Spleen (tissue), 11 donors: ENCODE results near the gene CAPG. TPM values are rescaled to one million over a fixed set of nuclear protein-coding genes. Genes with fewer than 3 reads are reported as not detected.
"Not testable (repeated sequence)": the region's sequence is repeated elsewhere in the genome, so short reads cannot be mapped to it uniquely, and the experiment has no call there.

Experiments used
- DNase-seq: peaks from one replicate; pipeline ENCODE4 v3.0.0-alpha.2; 2020
- H3K27ac ChIP-seq, 8 donors: fragments of 200-600 bp; sonication (generic) in 7 of 8; 1 replicate in 4 of 8; 2 replicates in 4 of 8; pipeline versions ENCODE4 v1.5.0 to v1.8.0; 2016 to 2021; ENCODE audit warnings: inconsistent platforms in 4 of 8, mild to moderate bottlenecking in 4 of 8, moderate library complexity in 1 of 8
- H3K27me3 ChIP-seq, 7 donors: fragments of 200-600 bp; sonication (generic) in 6 of 7; replicated peaks in 1 of 7; 1 replicate in 4 of 7; 2 replicates in 3 of 7; pipeline versions ENCODE4 v1.5.0 to v1.8.0; 2016 to 2021; ENCODE audit warnings: inconsistent platforms in 3 of 7, mild to moderate bottlenecking in 1 of 7
- H3K36me3 ChIP-seq, 6 donors: fragments of 200-600 bp; sonication (generic) in 5 of 6; 1 replicate in 4 of 6; 2 replicates in 2 of 6; pipeline versions ENCODE4 v1.5.0 to v1.8.0; 2016 to 2021; ENCODE audit warnings: inconsistent platforms in 2 of 6
- H3K4me1 ChIP-seq, 6 donors: fragments of 200-600 bp; sonication (generic) in 5 of 6; 1 replicate in 3 of 6; 2 replicates in 3 of 6; pipeline versions ENCODE4 v1.5.0 to v1.8.0; 2016 to 2021; ENCODE audit warnings: inconsistent platforms in 3 of 6
- H3K4me3 ChIP-seq, 8 donors: fragments of 200-600 bp; sonication (generic) in 7 of 8; 1 replicate in 4 of 8; 2 replicates in 4 of 8; pipeline versions ENCODE4 v1.5.0 to v1.8.0; 2016 to 2021; ENCODE audit warnings: inconsistent platforms in 4 of 8, mild to moderate bottlenecking in 4 of 8, moderate library complexity in 2 of 8
- H3K9me3 ChIP-seq, 8 donors: fragments of 200-600 bp; sonication (generic) in 7 of 8; 1 replicate in 4 of 8; 2 replicates in 4 of 8; pipeline versions ENCODE4 v1.5.0 to v1.8.0; 2016 to 2021; ENCODE audit warnings: inconsistent platforms in 4 of 8
- POLR2A ChIP-seq, 3 donors: fragments of 450-650 bp; IDR thresholded peaks; one replicate each; pipeline ENCODE4 v1.5.1; 2017; ENCODE audit warnings: antibody characterized with exemption in 3 of 3, mild to moderate bottlenecking in 1 of 3
- POLR2AphosphoS5 ChIP-seq, 3 donors: sonication (generic); formaldehyde crosslinking; IDR thresholded peaks; one replicate each; pipeline ENCODE4 v1.5.1; 2017; ENCODE audit warnings: antibody characterized with exemption in 3 of 3
- WGBS, 5 donors: extraction: QIAGEN DNeasy Blood & Tissue Kit in 3 of 5; methylation state at CpG; one replicate each; pipeline versions ENCODE4 v1.1.5 to v1.1.7; 2013 to 2018; 5-methylcytosine and 5-hydroxymethylcytosine counted together
- intact Hi-C: fragments of 100-400 bp; cut with DNase I; formaldehyde crosslinking; loops from one replicate; pipeline ENCODE4 v1.15.0; 2023; ENCODE audit warnings: low total_unique reads
- polyA plus RNA-seq, 3 donors: library from polyadenylated mRNA; stranded (reverse); fragments of 200-250 nt; gene quantifications; one replicate each; pipeline ENCODE4 v1.2.1, GENCODE V29; 2013
- total RNA-seq, 7 donors: library from RNA; depleted of rRNA in 3 of 7; stranded (reverse); fragments of >200 nt in 3 of 7; fragmentation: NEBNext Ultra II Directional in 4 of 7; extraction: Animal tissue kit (Norgen Biotek cat#: 25700) in 4 of 7; gene quantifications; one replicate each; pipeline versions ENCODE4 v1.1.0 to v1.2.1, GENCODE V29; 2016 to 2021
- TF ChIP-seq, protein P1 (sequence below), 11 experiments: fragments of 200-600 bp in 7 of 11; fragments of 450-650 bp in 4 of 11; sonication (generic) in 4 of 11; IDR thresholded peaks in 8 of 11; conservative IDR thresholded peaks in 3 of 11; 1 replicate in 7 of 11; 2 replicates in 4 of 11; pipeline versions ENCODE4 v1.4.0 to v1.8.0; 2016 to 2021; ENCODE audit warnings: antibody characterized with exemption in 11 of 11, inconsistent platforms in 4 of 11, mild to moderate bottlenecking in 1 of 11
- donor health status: healthy with polysubstance abuse.
- donor health status: DM: no; HTN: no; CAD: no; lungs with moderate emphysema.
- donor health status: DM: no; HTN: no; CAD: no.
- donor health status: Bipolar disorder and iron deficiency.
- donor health status: healthy.
- donor health status: DM: no; HTN: no; CAD: no.
- donor health status: DM: yes; HTN: yes; CAD: no.

Gene CAPG
- total and polyA plus RNA-seq, 10 donors = 31.1 to 196 (median 59.0) TPM

DNA sequence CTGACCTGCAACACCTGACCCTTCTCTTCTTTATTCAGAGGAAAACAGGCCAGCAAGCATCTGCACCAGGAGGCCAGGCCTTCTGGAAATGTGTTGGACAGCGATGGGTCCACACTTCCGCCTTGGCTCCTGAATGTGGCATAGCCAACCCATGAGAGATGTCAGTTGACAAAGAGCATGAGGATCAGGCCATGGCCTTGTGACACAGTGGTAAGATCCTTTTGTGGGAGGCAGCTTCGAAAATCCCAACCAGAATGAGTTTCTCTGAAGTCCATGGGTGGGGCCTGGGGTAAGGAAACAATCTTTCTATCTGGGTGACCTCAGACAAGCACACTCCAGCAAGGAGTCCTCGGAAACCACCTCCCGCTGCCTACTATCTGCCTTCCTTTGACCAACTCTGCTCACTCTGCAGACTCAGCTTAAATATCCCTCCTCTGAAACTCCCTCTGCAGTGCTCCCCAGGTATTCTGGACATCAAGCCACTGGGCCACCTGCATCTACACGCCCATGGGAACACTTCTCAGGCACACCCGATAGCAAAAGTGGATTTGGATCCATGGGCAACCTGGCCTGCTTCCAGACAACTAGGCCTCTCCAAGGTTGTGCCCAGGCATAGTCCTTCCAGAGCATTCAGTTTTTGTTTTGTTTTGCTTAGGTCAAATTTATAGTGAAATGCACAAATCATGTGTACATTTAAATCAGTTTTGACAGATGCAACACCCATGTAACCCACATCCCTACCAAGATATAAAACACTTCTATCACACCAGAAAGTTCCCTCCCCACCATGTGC is 4.8 kb upstream of the CAPG start:
- no peak for DNase-seq
- peaks cover 10 to 81% (median 45%) of the 10 kb centered on the region in 6 donors for H3K4me1 ChIP-seq
- 83 to 88% (median 85%) methylated on average over 7 of the region's 7 CpGs for WGBS, 5 donors
- intact Hi-C loops = no loop called here
- no peak overlapping the region for H3K4me3 ChIP-seq
- H3K9me3 ChIP-seq = no peaks in the 10 kb centered on the region
- no peak for TF ChIP-seq POLR2A (IDR thresholded peaks at IDR 0.05)
- TF ChIP-seq POLR2AphosphoS5 (IDR thresholded peaks at IDR 0.05) = no peak
- TF ChIP-seq, protein P1, sequence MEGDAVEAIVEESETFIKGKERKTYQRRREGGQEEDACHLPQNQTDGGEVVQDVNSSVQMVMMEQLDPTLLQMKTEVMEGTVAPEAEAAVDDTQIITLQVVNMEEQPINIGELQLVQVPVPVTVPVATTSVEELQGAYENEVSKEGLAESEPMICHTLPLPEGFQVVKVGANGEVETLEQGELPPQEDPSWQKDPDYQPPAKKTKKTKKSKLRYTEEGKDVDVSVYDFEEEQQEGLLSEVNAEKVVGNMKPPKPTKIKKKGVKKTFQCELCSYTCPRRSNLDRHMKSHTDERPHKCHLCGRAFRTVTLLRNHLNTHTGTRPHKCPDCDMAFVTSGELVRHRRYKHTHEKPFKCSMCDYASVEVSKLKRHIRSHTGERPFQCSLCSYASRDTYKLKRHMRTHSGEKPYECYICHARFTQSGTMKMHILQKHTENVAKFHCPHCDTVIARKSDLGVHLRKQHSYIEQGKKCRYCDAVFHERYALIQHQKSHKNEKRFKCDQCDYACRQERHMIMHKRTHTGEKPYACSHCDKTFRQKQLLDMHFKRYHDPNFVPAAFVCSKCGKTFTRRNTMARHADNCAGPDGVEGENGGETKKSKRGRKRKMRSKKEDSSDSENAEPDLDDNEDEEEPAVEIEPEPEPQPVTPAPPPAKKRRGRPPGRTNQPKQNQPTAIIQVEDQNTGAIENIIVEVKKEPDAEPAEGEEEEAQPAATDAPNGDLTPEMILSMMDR (IDR thresholded peaks at IDR 0.05 in 8 of 11, conservative IDR thresholded peaks at IDR 0.05 in 3 of 11) = no peak
- H3K27me3 ChIP-seq = peaks cover 0 to 19% (median 6%) of the 10 kb centered on the region in 7 donors
- no peak overlapping the region for H3K27ac ChIP-seq
- H3K36me3 ChIP-seq = no peaks in the 10 kb centered on the region

DNA sequence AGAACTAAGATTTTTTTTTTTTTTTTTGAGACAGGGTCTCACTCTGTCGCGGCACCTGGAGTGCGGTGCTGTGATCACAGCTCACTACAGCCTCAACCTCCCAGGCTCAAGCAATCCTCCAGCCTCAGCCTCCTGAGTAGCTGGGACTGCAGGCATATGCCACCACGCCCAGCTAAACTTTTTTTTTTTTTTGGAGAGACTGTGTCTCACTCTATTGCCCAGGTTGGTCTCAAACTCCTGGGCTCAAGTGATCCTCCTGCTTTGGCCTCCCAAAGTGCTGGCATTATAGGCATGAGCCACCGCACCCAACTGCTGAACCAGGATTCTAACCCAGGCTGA is 4.2 kb upstream of the CAPG start:
- H3K4me3 ChIP-seq = not testable (repeated sequence)
- peaks cover 11 to 81% (median 45%) of the 10 kb centered on the region in 6 donors for H3K4me1 ChIP-seq

DNA sequence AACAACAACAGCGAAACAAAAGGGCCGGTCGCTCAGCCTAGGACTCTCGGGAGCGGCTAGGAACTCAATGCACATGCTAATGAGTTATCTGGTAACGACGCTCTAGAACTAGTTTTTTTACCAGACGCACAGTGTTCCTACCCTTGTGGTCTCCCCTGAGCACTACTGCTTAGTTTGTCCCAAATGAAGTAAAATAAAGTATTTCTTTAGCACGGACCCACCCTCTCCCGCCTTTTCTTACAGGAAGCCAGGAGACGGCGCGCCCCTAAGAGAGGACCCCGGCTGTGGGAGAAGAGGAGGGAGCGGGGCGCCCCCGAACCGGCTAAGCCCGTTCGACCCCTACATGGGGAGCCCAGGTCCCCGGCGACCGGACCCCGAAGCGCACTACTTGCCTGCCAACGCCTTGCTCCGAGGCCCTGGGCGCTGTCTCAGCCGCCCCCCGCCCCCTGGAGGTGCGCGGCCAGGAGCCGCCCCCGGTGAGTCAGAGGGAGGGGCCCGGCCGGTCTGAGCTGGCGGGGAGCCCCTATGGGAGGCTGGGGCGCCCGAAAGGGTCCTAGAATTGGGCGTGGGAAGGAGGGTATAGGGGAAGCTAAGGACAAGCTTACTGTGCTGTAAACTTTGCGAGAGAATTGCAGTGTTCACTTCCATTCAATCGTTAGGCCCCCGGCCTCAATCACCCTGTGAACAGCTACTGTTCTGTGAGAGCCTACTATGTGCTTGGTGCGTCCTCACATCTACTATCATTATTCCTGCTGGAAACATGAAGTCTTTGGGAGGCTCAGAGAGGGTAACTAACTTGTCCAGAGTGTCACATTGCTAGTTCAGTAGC is 3.6 kb upstream of the CAPG start:
- Histone ChIP-seq H3K9me3 (no peaks in the 10 kb centered on the region), H3K27ac (peak overlapping the region in 3 of 8 donors; percentile 26 to 53 (median 46)), H3K36me3 (no peaks in the 10 kb centered on the region), H3K4me3 (peak overlapping the region; percentile 15 to 68 (median 30)), H3K4me1 (peaks cover 11 to 81% (median 45%) of the 10 kb centered on the region in 6 donors), H3K27me3 (peaks cover 0 to 19% (median 6%) of the 10 kb centered on the region in 7 donors)
- 7 to 13% (median 9%) methylated on average over 36 to 44 of the region's 44 CpGs for WGBS, 5 donors
- no peak for DNase-seq
- TF ChIP-seq POLR2A (IDR thresholded peaks at IDR 0.05) = no peak
- peak; percentile 7 to 47 (median 19) for TF ChIP-seq POLR2AphosphoS5 (IDR thresholded peaks at IDR 0.05)
- TF ChIP-seq, protein P1 (IDR thresholded peaks at IDR 0.05 in 8 of 11, conservative IDR thresholded peaks at IDR 0.05 in 3 of 11) = peak in 2 of 11 experiments; percentile 7 to 19
- intact Hi-C loops = no loop called here

More for the DNA sequence above, 4.2 kb upstream of the CAPG start:
- H3K9me3 ChIP-seq, H3K27ac ChIP-seq, DNase-seq, H3K36me3 ChIP-seq, intact Hi-C loops: not testable (repeated sequence)
- 81 to 92% (median 88%) methylated on average over 5 of the region's 5 CpGs for WGBS, 5 donors
- peaks cover 0 to 19% (median 6%) of the 10 kb centered on the region in 7 donors for H3K27me3 ChIP-seq

DNA sequence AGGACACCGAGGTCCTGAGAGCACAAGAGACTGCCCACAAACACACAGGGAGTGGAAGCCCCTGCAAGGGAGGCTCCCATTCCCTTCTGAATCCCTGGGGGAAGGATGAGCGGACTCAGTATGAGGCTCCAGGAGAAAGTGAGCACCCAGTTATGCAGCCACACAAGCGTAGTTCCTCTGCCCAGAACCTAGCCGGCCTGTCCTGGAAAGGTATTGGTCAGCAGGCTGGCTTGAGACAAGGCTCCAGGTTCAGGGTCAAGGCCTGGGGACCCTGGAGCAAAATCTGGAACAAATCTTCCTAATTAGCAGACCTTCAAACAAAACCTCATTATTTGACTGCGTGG is 1.2 kb upstream of the CAPG start:
- 90 to 98% (median 91%) methylated on average over 4 to 5 of the region's 5 CpGs for WGBS, 5 donors
- intact Hi-C loops = no loop called here
- Histone ChIP-seq H3K4me1 (peaks cover 16 to 90% (median 54%) of the 10 kb centered on the region in 6 donors), H3K27ac (no peak overlapping the region), H3K4me3 (no peak overlapping the region), H3K9me3 (no peaks in the 10 kb centered on the region), H3K27me3 (peaks cover 0 to 19% (median 6%) of the 10 kb centered on the region in 7 donors), H3K36me3 (no peaks in the 10 kb centered on the region)
- TF ChIP-seq, protein P1 (IDR thresholded peaks at IDR 0.05 in 8 of 11, conservative IDR thresholded peaks at IDR 0.05 in 3 of 11) = no peak
- TF ChIP-seq POLR2A (IDR thresholded peaks at IDR 0.05) = no peak
- TF ChIP-seq POLR2AphosphoS5 (IDR thresholded peaks at IDR 0.05) = no peak
- DNase-seq = no peak
